WTC11 (cell line): Measurements from ENCODE around the gene GPI. TPM values are rescaled to one million over a fixed set of nuclear protein-coding genes. Genes with fewer than 3 reads are reported as not detected.

Experiments used
- ATAC-seq: fragments of 200-7000 bp; cut with Tn5 transposase; 2 replicates; pipeline ENCODE4 v1.10.0; 2021; ENCODE audit warnings: mild to moderate bottlenecking, moderate library complexity
- CTCF ChIA-PET: fragments of 300-600 bp; sonication (Branson Sonifier 250); formaldehyde crosslinking; loops from one replicate; lab custom pipeline; 2021; ENCODE audit warnings: antibody characterized with exemption; lab: Charles Lee
- POLR2A ChIA-PET: fragments of 350-600 bp; sonication (Branson Sonifier 250); formaldehyde crosslinking; loops from one replicate; lab custom pipeline; 2021; ENCODE audit warnings: antibody characterized with exemption; lab: Charles Lee
- DNase-seq: peaks from one replicate; pipeline ENCODE4 v3.0.0; 2021; ENCODE audit warnings: low spot score
- H3K27ac Mint-ChIP-seq: 2 replicates; pipeline ENCODE4 v1.8.0; 2021; ENCODE audit warnings: mixed read lengths
- H3K27me3 Mint-ChIP-seq: 2 replicates; pipeline ENCODE4 v1.8.0; 2021; ENCODE audit warnings: low read depth, mild to moderate bottlenecking, moderate library complexity, mixed read lengths
- H3K36me3 Mint-ChIP-seq: 2 replicates; pipeline ENCODE4 v1.8.0; 2021; ENCODE audit warnings: mixed read lengths
- H3K4me1 Mint-ChIP-seq: 2 replicates; pipeline ENCODE4 v1.8.0; 2022; ENCODE audit warnings: mixed read lengths
- H3K4me3 Mint-ChIP-seq: 2 replicates; pipeline ENCODE4 v1.8.0; 2021; ENCODE audit warnings: mild to moderate bottlenecking, moderate library complexity, mixed read lengths
- H3K9me3 Mint-ChIP-seq: 2 replicates; pipeline ENCODE4 v1.8.0; 2021; ENCODE audit warnings: mixed read lengths
- CREM ChIP-seq: sonication (generic); formaldehyde crosslinking; IDR thresholded peaks from 2 replicates; pipeline ENCODE4 v1.8.1; 2022; ENCODE audit warnings: mild to moderate bottlenecking, missing genetic modification reagents, moderate library complexity
- FOXJ3 ChIP-seq: sonication (generic); formaldehyde crosslinking; IDR thresholded peaks from 2 replicates; pipeline ENCODE4 v1.9.0; 2021; ENCODE audit warnings: missing genetic modification reagents, mild to moderate bottlenecking, borderline replicate concordance
- FOXK1 ChIP-seq: sonication (generic); formaldehyde crosslinking; IDR thresholded peaks from 2 replicates; pipeline ENCODE4 v1.8.0; 2022; ENCODE audit warnings: mild to moderate bottlenecking, moderate library complexity, missing genetic modification reagents
- GABPB1 ChIP-seq: sonication (generic); formaldehyde crosslinking; IDR thresholded peaks from 2 replicates; pipeline ENCODE4 v1.8.1; 2023; ENCODE audit warnings: mild to moderate bottlenecking, missing genetic modification reagents
- GRHL2 ChIP-seq: fragments of 250-450 bp; sonication (Bioruptor Pico); IDR thresholded peaks from 2 replicates; pipeline ENCODE4 v1.8.0; 2022; ENCODE audit warnings: mild to moderate bottlenecking, moderate library complexity; ENCODE audit not compliant: insufficient replicate concordance, severe bottlenecking
- IRF2 ChIP-seq: sonication (generic); formaldehyde crosslinking; IDR thresholded peaks from 2 replicates; pipeline ENCODE4 v1.8.0; 2022; ENCODE audit warnings: low read depth, missing genetic modification reagents, borderline replicate concordance
- KAT7 ChIP-seq: sonication (generic); formaldehyde crosslinking; IDR thresholded peaks from 2 replicates; pipeline ENCODE4 v1.8.1; 2023; ENCODE audit warnings: missing genetic modification reagents, mild to moderate bottlenecking, borderline replicate concordance
- MXD4 ChIP-seq: fragments of 250-450 bp; sonication (Bioruptor Pico); IDR thresholded peaks from 2 replicates; pipeline ENCODE4 v1.8.0; 2021; ENCODE audit warnings: mild to moderate bottlenecking, moderate library complexity, borderline replicate concordance
- NR1H2 ChIP-seq: sonication (generic); formaldehyde crosslinking; IDR thresholded peaks from 2 replicates; pipeline ENCODE4 v1.9.0; 2021; ENCODE audit warnings: mild to moderate bottlenecking, moderate library complexity, missing genetic modification reagents
- NR3C1 ChIP-seq: sonication (generic); formaldehyde crosslinking; conservative IDR thresholded peaks from 2 replicates; pipeline ENCODE4 v1.8.1; 2023; ENCODE audit warnings: low read depth, mild to moderate bottlenecking, missing genetic modification reagents
- RORB ChIP-seq: fragments of 250-450 bp; sonication (Bioruptor Pico); IDR thresholded peaks from 2 replicates; pipeline ENCODE4 v1.9.0; 2021; ENCODE audit warnings: mild to moderate bottlenecking
- SMAD4 ChIP-seq: sonication (generic); formaldehyde crosslinking; IDR thresholded peaks from 2 replicates; pipeline ENCODE4 v1.8.0; 2022; ENCODE audit warnings: mild to moderate bottlenecking, missing genetic modification reagents
- TEAD1 ChIP-seq: sonication (generic); formaldehyde crosslinking; IDR thresholded peaks from 2 replicates; pipeline ENCODE4 v1.8.0; 2022; ENCODE audit warnings: mild to moderate bottlenecking, missing genetic modification reagents
- TEAD4 ChIP-seq: sonication (generic); formaldehyde crosslinking; IDR thresholded peaks from 2 replicates; pipeline ENCODE4 v1.8.0; 2022; ENCODE audit warnings: mild to moderate bottlenecking, missing genetic modification reagents
- ZNF138 ChIP-seq: sonication (generic); formaldehyde crosslinking; conservative IDR thresholded peaks from 2 replicates; pipeline ENCODE4 v1.8.1; 2022; ENCODE audit warnings: mild to moderate bottlenecking, moderate library complexity, missing genetic modification reagents
- total RNA-seq: library from RNA; stranded (reverse); gene quantifications from 3 replicates; pipeline ENCODE4 v1.2.3, GENCODE V29; 2021
- TF ChIP-seq, protein P1 (sequence below): sonication (generic); formaldehyde crosslinking; IDR thresholded peaks from 2 replicates; pipeline ENCODE4 v1.8.1; 2022; ENCODE audit warnings: missing genetic modification reagents, borderline replicate concordance
- TF ChIP-seq, protein P2 (sequence below): sonication (generic); formaldehyde crosslinking; IDR thresholded peaks from 2 replicates; pipeline ENCODE4 v1.8.0; 2022; ENCODE audit warnings: missing genetic modification reagents
- TF ChIP-seq, protein P3 (sequence below): fragments of 250-450 bp; sonication (Bioruptor Pico); conservative IDR thresholded peaks from 2 replicates; pipeline ENCODE4 v1.9.0; 2021; ENCODE audit warnings: mild to moderate bottlenecking
- TF ChIP-seq, protein P4 (sequence below): sonication (generic); formaldehyde crosslinking; IDR thresholded peaks from 2 replicates; pipeline ENCODE4 v1.8.0; 2023; ENCODE audit warnings: missing genetic modification reagents
- TF ChIP-seq, protein P5 (sequence below): sonication (generic); formaldehyde crosslinking; IDR thresholded peaks from 2 replicates; pipeline ENCODE4 v1.8.1; 2023; ENCODE audit warnings: mild to moderate bottlenecking, missing genetic modification reagents
- TF ChIP-seq, protein P6 (sequence below): fragments of 250-450 bp; sonication (Bioruptor Pico); IDR thresholded peaks from 2 replicates; pipeline ENCODE4 v2.1.2; 2022; ENCODE audit warnings: mild to moderate bottlenecking, moderate library complexity

GPI gene
- total RNA-seq, 1 experiment from 2014 or later: 389 TPM

DNA sequence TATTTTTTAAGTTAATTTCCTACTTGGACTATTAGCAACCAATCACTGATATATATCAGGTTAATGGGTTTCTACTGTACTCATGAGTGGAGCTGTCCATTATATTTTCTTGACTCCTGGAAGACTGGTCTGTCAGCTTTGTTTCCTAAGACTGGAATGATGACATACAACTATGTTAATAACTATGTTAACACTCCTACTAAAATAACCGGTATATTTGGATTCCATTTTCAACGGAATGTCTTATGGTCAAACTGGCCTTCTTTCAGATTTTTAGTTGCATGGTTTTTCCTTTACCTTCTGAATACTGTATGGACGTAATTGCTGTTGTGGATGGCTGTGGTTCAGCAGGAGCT, 45.8 kb upstream of the GPI start (continued):
- TF ChIP-seq, protein P1, sequence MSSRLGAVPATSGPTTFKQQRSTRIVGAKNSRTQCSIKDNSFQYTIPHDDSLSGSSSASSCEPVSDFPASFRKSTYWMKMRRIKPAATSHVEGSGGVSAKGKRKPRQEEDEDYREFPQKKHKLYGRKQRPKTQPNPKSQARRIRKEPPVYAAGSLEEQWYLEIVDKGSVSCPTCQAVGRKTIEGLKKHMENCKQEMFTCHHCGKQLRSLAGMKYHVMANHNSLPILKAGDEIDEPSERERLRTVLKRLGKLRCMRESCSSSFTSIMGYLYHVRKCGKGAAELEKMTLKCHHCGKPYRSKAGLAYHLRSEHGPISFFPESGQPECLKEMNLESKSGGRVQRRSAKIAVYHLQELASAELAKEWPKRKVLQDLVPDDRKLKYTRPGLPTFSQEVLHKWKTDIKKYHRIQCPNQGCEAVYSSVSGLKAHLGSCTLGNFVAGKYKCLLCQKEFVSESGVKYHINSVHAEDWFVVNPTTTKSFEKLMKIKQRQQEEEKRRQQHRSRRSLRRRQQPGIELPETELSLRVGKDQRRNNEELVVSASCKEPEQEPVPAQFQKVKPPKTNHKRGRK (CRISPR knock-in tag): no peak
- TF ChIP-seq, protein P2, sequence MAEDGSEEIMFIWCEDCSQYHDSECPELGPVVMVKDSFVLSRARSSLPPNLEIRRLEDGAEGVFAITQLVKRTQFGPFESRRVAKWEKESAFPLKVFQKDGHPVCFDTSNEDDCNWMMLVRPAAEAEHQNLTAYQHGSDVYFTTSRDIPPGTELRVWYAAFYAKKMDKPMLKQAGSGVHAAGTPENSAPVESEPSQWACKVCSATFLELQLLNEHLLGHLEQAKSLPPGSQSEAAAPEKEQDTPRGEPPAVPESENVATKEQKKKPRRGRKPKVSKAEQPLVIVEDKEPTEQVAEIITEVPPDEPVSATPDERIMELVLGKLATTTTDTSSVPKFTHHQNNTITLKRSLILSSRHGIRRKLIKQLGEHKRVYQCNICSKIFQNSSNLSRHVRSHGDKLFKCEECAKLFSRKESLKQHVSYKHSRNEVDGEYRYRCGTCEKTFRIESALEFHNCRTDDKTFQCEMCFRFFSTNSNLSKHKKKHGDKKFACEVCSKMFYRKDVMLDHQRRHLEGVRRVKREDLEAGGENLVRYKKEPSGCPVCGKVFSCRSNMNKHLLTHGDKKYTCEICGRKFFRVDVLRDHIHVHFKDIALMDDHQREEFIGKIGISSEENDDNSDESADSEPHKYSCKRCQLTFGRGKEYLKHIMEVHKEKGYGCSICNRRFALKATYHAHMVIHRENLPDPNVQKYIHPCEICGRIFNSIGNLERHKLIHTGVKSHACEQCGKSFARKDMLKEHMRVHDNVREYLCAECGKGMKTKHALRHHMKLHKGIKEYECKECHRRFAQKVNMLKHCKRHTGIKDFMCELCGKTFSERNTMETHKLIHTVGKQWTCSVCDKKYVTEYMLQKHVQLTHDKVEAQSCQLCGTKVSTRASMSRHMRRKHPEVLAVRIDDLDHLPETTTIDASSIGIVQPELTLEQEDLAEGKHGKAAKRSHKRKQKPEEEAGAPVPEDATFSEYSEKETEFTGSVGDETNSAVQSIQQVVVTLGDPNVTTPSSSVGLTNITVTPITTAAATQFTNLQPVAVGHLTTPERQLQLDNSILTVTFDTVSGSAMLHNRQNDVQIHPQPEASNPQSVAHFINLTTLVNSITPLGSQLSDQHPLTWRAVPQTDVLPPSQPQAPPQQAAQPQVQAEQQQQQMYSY (CRISPR knock-in tag): no peak
- TF ChIP-seq NR1H2 (CRISPR knock-in tag) (no peak), SMAD4 (CRISPR knock-in tag) (no peak), CREM (CRISPR knock-in tag) (no peak)

DNA sequence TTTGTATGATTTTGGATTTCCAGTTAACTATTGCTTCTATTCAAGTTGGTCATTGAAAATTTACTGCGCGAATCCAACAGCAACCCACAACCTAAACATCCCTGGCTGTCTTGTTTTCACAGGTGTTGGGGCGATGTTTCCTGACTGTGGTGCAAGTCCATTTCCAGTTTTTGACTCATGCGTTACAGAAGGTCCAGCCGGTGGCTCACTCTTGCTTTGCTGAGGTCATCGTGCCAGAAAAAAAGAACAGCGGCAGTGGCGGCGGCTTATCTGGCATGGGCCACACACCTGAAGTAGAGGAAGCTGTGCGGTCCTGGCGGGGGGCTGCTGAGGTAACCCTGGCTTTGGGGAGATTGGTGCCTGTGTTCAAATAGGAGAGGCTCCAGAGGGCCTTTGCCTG, 45.2 kb upstream of the GPI start:
- DNase-seq (no peak), ATAC-seq (no peak)
- Mint-ChIP-seq H3K27me3 (no peaks in the 10 kb centered on the region), H3K9me3 (no peaks in the 10 kb centered on the region), H3K4me3 (no peak overlapping the region), H3K4me1 (peaks cover 22% of the 10 kb centered on the region), H3K36me3 (peaks cover 12% of the 10 kb centered on the region)
- POLR2A ChIA-PET: no interaction called here
- CTCF ChIA-PET: no interaction called here
- no peak for TF ChIP-seq FOXK1
- TF ChIP-seq, protein P3, sequence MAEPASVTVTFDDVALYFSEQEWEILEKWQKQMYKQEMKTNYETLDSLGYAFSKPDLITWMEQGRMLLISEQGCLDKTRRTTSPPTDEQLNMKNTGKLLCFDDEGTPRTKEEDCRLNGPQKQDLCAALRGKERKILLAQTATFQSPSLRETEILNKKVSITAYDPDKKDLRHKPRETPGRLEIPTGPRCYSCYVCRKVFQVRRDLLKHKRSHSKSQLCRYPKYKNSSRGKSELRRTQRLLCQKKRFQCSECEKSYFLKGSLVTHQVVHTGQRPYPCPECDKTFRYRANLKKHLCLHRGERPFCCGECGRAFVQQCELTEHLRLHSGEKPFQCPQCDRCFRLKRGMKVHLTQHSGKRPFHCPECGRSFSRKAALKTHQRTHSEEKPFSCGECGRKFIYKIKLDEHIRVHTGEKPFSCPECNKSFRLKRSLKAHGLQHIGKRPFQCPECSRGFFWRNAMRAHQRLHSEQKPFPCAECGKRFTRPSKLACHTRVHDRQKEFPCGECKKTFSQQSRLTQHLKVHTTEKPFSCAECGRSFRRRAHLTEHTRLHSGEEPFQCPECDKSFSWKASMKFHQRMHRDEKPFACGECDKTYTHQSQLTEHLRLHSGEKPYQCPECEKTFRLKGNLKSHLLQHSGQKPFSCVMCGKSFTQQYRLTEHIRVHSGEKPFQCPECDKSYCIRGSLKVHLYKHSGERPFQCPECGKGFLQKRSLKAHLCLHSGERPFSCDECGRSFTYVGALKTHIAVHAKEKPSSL (CRISPR knock-in tag): no peak
- no peak for TF ChIP-seq IRF2 (CRISPR knock-in tag)
- no peak for TF ChIP-seq ZNF138 (CRISPR knock-in tag)
- TF ChIP-seq, protein P4, sequence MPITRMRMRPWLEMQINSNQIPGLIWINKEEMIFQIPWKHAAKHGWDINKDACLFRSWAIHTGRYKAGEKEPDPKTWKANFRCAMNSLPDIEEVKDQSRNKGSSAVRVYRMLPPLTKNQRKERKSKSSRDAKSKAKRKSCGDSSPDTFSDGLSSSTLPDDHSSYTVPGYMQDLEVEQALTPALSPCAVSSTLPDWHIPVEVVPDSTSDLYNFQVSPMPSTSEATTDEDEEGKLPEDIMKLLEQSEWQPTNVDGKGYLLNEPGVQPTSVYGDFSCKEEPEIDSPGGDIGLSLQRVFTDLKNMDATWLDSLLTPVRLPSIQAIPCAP (CRISPR knock-in tag): no peak
- TF ChIP-seq, protein P5, sequence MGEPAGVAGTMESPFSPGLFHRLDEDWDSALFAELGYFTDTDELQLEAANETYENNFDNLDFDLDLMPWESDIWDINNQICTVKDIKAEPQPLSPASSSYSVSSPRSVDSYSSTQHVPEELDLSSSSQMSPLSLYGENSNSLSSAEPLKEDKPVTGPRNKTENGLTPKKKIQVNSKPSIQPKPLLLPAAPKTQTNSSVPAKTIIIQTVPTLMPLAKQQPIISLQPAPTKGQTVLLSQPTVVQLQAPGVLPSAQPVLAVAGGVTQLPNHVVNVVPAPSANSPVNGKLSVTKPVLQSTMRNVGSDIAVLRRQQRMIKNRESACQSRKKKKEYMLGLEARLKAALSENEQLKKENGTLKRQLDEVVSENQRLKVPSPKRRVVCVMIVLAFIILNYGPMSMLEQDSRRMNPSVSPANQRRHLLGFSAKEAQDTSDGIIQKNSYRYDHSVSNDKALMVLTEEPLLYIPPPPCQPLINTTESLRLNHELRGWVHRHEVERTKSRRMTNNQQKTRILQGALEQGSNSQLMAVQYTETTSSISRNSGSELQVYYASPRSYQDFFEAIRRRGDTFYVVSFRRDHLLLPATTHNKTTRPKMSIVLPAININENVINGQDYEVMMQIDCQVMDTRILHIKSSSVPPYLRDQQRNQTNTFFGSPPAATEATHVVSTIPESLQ (CRISPR knock-in tag): no peak
- TF ChIP-seq TEAD1 (CRISPR knock-in tag): no peak
- TF ChIP-seq RORB (CRISPR knock-in tag): no peak
- no peak for TF ChIP-seq GABPB1 (CRISPR knock-in tag)
- no peak for TF ChIP-seq GRHL2 (CRISPR knock-in tag)
- TF ChIP-seq, protein P6, sequence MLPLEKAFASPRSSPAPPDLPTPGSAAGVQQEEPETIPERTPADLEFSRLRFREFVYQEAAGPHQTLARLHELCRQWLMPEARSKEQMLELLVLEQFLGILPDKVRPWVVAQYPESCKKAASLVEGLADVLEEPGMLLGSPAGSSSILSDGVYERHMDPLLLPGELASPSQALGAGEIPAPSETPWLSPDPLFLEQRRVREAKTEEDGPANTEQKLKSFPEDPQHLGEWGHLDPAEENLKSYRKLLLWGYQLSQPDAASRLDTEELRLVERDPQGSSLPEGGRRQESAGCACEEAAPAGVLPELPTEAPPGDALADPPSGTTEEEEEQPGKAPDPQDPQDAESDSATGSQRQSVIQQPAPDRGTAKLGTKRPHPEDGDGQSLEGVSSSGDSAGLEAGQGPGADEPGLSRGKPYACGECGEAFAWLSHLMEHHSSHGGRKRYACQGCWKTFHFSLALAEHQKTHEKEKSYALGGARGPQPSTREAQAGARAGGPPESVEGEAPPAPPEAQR: no peak
- no peak for TF ChIP-seq TEAD4 (CRISPR knock-in tag)
- TF ChIP-seq NR3C1 (CRISPR knock-in tag): no peak
- no peak for TF ChIP-seq FOXJ3 (CRISPR knock-in tag)
- TF ChIP-seq KAT7 (CRISPR knock-in tag): no peak
- TF ChIP-seq MXD4: no peak
- TF ChIP-seq, all 79 proteins: peak for 0
- H3K27ac Mint-ChIP-seq: no peak overlapping the region
